ENCODE results near the gene PHLDA3.

PHLDA3 gene

DNA sequence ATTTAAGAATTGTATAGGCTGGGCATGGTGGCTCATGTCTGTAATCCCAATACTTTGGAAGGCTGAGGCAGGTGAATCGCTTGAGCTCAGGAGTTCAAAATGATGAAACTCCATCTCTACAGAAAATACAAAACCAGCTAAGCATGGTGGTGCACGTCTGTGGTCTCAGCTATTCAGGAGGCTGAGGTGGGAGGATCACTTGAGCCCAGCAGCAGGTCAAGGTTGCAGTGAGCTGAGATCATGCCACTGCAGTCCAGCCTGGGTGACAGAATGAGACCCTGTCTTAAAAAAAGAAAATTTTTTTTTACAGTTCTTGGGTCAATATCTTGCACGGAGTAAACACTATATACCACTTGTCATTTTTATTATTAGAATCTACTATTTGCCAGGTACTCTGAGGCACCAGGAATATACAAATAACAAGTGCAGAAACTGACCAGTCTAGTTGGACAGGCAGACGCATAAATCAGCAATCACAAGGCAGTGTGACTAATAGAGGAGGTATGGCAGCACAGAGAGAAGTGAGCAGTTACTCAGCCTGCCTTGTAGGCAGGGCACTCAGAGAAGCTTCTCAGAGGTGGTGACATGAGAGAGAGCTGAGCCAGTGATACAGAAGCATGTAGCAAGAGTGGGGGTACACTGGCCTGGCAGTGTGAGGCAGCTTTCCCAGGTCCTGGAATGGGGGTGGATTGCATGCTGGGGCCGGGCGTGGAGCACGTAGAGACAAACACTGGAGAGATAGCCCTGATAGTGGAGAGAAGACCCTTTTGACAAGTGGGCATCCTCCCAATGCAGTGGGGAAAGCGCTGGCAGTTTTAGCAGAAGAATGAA lies 8.0 kb downstream of the PHLDA3 start:
- Histone ChIP-seq H3K36me3 (ENCODE audit: insufficient read depth, low read length) (no peaks in the 10 kb centered on the region), H3K4me1 (ENCODE audit: control insufficient read depth, insufficient read depth, low read length, unreplicated experiment) (peaks cover 56% of the 10 kb centered on the region), H2AFZ (ENCODE audit: low read length, unreplicated experiment) (no peak overlapping the region), H3K27me3 (ENCODE audit: insufficient read depth, low read length) (no peaks in the 10 kb centered on the region), H3K4me3 (ENCODE audit: low read depth, low read length) (peak overlapping the region; percentile 8; the same call in 1 of the 2 replicates), H3K79me2 (ENCODE audit: control insufficient read depth, insufficient read depth, low read length, unreplicated experiment) (peaks cover 5% of the 10 kb centered on the region), H3K27ac (ENCODE audit: low read depth, low read length) (peak overlapping the region; percentile 94)

DNA sequence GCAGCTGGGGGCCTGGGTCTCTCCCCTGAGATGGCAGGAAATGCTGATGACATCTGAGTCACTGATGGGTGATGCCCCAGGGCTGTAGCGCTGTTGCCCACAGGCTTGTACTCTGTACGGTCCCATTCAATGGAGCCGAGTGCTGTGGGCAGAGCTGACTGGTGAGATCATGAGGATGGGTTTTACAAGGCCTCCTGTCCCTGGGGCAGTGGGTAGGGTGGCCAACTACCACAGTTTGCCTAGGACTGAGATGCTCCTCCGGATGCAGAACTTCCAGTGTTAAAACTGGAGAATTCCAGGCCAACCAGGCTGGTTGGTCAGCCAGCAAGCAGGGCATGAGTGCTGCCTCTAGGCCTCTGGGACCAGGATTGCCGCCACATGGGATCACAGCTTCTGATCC lies 9.2 kb downstream of the PHLDA3 start:
- no peak overlapping the region for H3K27ac ChIP-seq (ENCODE audit: low read depth, low read length)
- H3K4me3 ChIP-seq (ENCODE audit: low read depth, low read length), result no peak overlapping the region
- no peaks in the 10 kb centered on the region for H3K36me3 ChIP-seq (ENCODE audit: insufficient read depth, low read length)
- no peaks in the 10 kb centered on the region for H3K27me3 ChIP-seq (ENCODE audit: insufficient read depth, low read length)
- H3K79me2 ChIP-seq (ENCODE audit: control insufficient read depth, insufficient read depth, low read length, unreplicated experiment), result no peaks in the 10 kb centered on the region
- peaks cover 63% of the 10 kb centered on the region for H3K4me1 ChIP-seq (ENCODE audit: control insufficient read depth, insufficient read depth, low read length, unreplicated experiment)
- no peak overlapping the region for H2AFZ ChIP-seq (ENCODE audit: low read length, unreplicated experiment)

DNA sequence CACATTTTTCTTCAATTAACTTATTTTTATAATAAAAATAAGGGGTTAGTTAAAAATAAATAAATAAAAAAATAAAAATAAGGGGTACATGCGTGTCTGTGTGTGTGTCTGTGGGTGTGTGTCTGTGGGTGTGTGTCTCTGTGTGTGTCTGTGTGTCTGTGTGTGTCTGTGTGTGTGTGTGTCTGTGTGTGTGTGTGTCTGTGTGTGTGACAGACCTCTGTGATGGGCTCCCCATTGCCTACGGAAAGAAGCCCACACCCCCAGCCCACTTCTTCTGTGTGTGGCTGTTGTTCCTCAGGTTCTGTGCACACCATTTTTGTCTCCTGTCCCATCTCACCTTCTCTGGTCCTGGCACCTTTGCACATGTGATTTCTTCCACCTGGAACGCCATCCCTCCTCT lies 9.9 kb downstream of the PHLDA3 start:
- H3K27ac ChIP-seq (ENCODE audit: low read depth, low read length), result no peak overlapping the region
- no peak overlapping the region for H2AFZ ChIP-seq (ENCODE audit: low read length, unreplicated experiment)
- no peaks in the 10 kb centered on the region for H3K27me3 ChIP-seq (ENCODE audit: insufficient read depth, low read length)
- H3K4me1 ChIP-seq (ENCODE audit: control insufficient read depth, insufficient read depth, low read length, unreplicated experiment), result peaks cover 70% of the 10 kb centered on the region
- no peak overlapping the region for H3K4me3 ChIP-seq (ENCODE audit: low read depth, low read length)
- H3K36me3 ChIP-seq (ENCODE audit: insufficient read depth, low read length), result no peaks in the 10 kb centered on the region
- no peaks in the 10 kb centered on the region for H3K79me2 ChIP-seq (ENCODE audit: control insufficient read depth, insufficient read depth, low read length, unreplicated experiment)

- Histone ChIP-seq H3K27me3 (ENCODE audit: insufficient read depth, low read length) (no peaks in the 10 kb centered on the region), H3K36me3 (ENCODE audit: insufficient read depth, low read length) (no peaks in the 10 kb centered on the region), H2AFZ (ENCODE audit: low read length, unreplicated experiment) (peak overlapping the region; percentile 33), H3K4me3 (ENCODE audit: low read depth, low read length) (peak overlapping the region; percentile 44), H3K4me1 (ENCODE audit: control insufficient read depth, insufficient read depth, low read length, unreplicated experiment) (peaks cover 73% of the 10 kb centered on the region), H3K27ac (ENCODE audit: low read depth, low read length) (peak overlapping the region; percentile 84), H3K79me2 (ENCODE audit: control insufficient read depth, insufficient read depth, low read length, unreplicated experiment) (no peaks in the 10 kb centered on the region)
Measured at GRCh38 chr1:201457508-201457960, 11.5 kb downstream of the PHLDA3 start.

DNA sequence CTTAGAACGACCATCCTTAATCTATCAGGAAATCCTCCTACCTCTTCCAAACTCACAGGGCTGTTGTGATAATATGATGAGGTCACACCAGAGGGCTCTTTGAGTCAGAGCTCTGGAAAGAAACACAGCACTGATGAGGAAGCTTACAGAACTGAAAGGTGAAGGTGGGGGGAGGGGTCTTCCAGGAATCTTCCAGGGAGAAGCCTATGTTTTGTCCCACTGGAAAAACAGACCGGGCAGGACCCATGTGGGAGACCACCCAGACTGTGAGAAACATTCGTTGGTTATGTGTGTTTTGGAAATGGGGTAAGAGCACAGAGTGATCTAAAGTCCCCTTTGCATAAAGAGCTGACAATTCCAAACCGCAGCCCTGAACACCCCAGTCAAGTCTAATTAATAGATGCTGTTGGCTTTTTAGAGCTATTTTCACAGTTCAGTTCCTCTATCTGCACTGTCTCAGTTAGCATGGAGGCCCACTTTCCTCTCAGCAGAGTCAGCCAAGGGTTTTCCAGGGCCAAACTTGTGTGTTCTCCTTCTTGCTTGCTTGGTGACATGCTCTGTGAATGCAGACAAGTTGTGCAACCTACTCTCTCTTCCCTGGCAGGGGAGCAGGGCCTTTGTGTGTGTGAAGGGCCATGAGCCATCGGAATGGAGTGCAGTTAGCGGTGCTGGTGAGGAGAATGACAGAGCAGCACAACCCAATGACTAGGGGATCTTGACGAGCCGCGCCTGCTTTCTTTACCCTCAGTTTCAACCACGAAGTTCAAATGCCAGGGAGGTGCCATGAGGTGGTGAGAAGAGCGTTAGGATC lies 12.3 kb downstream of the PHLDA3 start:
- peak overlapping the region; percentile 84 for H3K27ac ChIP-seq (ENCODE audit: low read depth, low read length)
- peaks cover 67% of the 10 kb centered on the region for H3K4me1 ChIP-seq (ENCODE audit: control insufficient read depth, insufficient read depth, low read length, unreplicated experiment)
- no peaks in the 10 kb centered on the region for H3K27me3 ChIP-seq (ENCODE audit: insufficient read depth, low read length)
- H2AFZ ChIP-seq (ENCODE audit: low read length, unreplicated experiment), result peak overlapping the region; percentile 33
- H3K79me2 ChIP-seq (ENCODE audit: control insufficient read depth, insufficient read depth, low read length, unreplicated experiment), result no peaks in the 10 kb centered on the region
- H3K36me3 ChIP-seq (ENCODE audit: insufficient read depth, low read length), result no peaks in the 10 kb centered on the region
- peak overlapping the region; percentile 44 for H3K4me3 ChIP-seq (ENCODE audit: low read depth, low read length)

DNA sequence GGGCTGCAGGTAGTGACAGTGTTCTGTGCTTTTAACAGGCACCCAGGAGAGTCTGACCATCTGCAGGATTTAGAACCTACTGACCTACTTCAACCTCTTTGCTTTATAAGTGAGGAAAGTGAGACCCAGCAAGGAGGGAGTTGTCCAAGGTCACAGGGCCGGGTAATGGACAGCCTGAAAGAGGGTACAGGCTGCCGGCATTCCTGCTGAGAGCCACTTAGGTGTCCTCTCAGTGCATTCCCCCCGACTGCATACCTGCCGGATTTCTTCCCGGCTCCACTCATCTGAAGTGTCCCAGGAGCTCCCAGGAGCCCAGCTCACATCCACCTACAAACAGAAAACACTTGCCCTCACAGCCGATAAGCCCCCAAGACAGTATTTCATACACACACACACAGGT lies 13.9 kb downstream of the PHLDA3 start:
- H3K36me3 ChIP-seq (ENCODE audit: insufficient read depth, low read length), result no peaks in the 10 kb centered on the region
- H3K27me3 ChIP-seq (ENCODE audit: insufficient read depth, low read length), result no peaks in the 10 kb centered on the region
- H3K79me2 ChIP-seq (ENCODE audit: control insufficient read depth, insufficient read depth, low read length, unreplicated experiment), result no peaks in the 10 kb centered on the region
- H2AFZ ChIP-seq (ENCODE audit: low read length, unreplicated experiment), result no peak overlapping the region
- no peak overlapping the region for H3K4me3 ChIP-seq (ENCODE audit: low read depth, low read length)
- peaks cover 64% of the 10 kb centered on the region for H3K4me1 ChIP-seq (ENCODE audit: control insufficient read depth, insufficient read depth, low read length, unreplicated experiment)
- H3K27ac ChIP-seq (ENCODE audit: low read depth, low read length), result no peak overlapping the region

DNA sequence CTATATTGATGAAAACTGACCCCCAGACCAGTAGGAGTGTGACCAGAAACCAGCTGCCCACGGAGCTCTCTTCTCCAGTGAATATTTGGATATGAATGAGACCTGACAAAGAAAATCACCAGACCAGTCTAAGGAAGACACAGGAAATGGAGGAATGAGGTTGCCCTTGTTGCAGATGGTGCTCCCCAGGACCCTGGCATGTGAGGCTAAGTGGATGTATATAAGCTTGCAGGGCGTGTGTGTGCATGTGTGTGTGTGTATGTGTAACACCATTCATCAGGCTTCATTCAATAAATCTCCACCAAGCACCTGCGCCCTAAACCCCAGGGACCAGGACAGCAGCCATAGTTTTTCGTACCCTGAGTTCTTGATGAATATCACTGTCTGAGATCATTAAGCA lies 14.4 kb downstream of the PHLDA3 start:
- H2AFZ ChIP-seq (ENCODE audit: low read length, unreplicated experiment), result peak overlapping the region; percentile 22
- H3K27me3 ChIP-seq (ENCODE audit: insufficient read depth, low read length), result no peaks in the 10 kb centered on the region
- peak overlapping the region; percentile 52; the same call in 1 of the 2 replicates for H3K27ac ChIP-seq (ENCODE audit: low read depth, low read length)
- peaks cover 59% of the 10 kb centered on the region for H3K4me1 ChIP-seq (ENCODE audit: control insufficient read depth, insufficient read depth, low read length, unreplicated experiment)
- no peaks in the 10 kb centered on the region for H3K79me2 ChIP-seq (ENCODE audit: control insufficient read depth, insufficient read depth, low read length, unreplicated experiment)
- no peak overlapping the region for H3K4me3 ChIP-seq (ENCODE audit: low read depth, low read length)
- no peaks in the 10 kb centered on the region for H3K36me3 ChIP-seq (ENCODE audit: insufficient read depth, low read length)

DNA sequence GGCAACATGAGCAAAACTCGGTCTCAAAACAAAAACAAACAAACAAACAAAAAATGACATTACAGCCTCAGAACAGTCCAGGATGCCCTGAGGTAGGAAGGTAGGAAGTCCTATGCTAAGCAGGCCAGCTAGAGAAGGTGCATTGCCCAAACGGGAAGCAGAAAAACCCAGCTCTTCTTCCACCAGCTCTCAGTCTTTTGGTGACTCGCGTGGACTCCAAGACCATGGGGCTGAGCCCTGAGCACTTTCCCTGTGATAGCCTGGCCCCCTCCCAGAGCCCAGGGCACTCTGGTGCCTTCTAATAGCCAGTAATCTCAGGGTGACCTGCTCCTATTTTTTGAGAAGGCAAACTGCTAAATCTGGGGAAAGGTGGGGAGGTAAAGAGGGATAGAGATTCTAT lies 16.1 kb downstream of the PHLDA3 start:
- Histone ChIP-seq H3K79me2 (ENCODE audit: control insufficient read depth, insufficient read depth, low read length, unreplicated experiment) (no peaks in the 10 kb centered on the region), H3K27ac (ENCODE audit: low read depth, low read length) (no peak overlapping the region), H3K4me1 (ENCODE audit: control insufficient read depth, insufficient read depth, low read length, unreplicated experiment) (peaks cover 59% of the 10 kb centered on the region), H3K36me3 (ENCODE audit: insufficient read depth, low read length) (no peaks in the 10 kb centered on the region), H3K4me3 (ENCODE audit: low read depth, low read length) (no peak overlapping the region), H3K27me3 (ENCODE audit: insufficient read depth, low read length) (no peaks in the 10 kb centered on the region), H2AFZ (ENCODE audit: low read length, unreplicated experiment) (no peak overlapping the region)

DNA sequence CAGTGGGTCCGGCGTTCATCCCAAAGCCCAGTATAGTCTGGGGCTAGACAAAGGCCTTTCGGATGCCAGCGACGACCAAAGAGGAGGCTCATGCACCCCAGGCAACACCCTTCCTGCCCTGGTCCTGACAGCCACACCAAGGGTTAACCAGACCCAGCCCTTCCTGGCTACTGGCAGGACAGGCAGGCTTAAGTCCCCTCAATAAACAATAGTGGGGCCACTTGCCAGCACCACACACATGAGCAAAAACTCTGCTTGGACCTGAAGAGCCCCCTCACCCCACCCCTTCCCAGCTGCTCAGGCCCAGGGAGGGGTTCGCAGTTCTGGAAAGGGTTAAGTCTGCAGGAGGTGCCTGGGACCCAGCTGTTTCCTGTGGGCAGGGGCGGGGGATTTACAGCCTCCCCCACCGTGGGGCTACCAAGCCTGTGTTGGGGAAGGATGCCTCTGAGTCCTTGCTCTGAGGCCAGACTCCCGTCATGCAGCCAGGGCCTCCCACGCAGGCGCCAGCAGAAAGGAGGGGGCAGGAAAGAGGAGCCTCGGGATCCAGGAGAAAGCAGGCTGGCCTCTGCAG lies 18.2 kb downstream of the PHLDA3 start:
- Histone ChIP-seq H2AFZ (ENCODE audit: low read length, unreplicated experiment) (peak overlapping the region; percentile 55), H3K79me2 (ENCODE audit: control insufficient read depth, insufficient read depth, low read length, unreplicated experiment) (no peaks in the 10 kb centered on the region), H3K27me3 (ENCODE audit: insufficient read depth, low read length) (no peaks in the 10 kb centered on the region), H3K36me3 (ENCODE audit: insufficient read depth, low read length) (no peaks in the 10 kb centered on the region), H3K4me3 (ENCODE audit: low read depth, low read length) (no peak overlapping the region), H3K27ac (ENCODE audit: low read depth, low read length) (peak overlapping the region; percentile 45), H3K4me1 (ENCODE audit: control insufficient read depth, insufficient read depth, low read length, unreplicated experiment) (peaks cover 41% of the 10 kb centered on the region)

DNA sequence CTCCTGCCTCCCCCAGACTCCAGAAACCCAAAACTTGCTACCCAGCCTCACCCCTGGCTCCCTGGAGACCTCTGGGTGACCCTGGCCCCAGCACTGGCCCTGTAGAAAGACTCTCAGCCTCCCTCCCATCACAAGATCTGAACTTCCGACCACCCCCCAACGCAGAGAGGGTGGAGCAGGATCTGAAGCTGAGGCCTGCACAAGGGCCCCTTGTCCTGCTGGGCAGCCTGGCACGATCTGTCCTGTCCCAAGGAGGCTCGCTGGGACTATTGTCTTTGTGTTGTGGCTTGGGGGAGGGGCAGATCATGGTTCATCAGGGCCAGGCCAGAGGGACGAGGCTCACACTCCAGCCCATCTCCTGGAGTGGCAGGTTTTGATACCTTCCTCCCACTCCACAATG lies 20.0 kb downstream of the PHLDA3 start:
- H3K27ac ChIP-seq (ENCODE audit: low read depth, low read length), result no peak overlapping the region
- H2AFZ ChIP-seq (ENCODE audit: low read length, unreplicated experiment), result no peak overlapping the region
- H3K4me3 ChIP-seq (ENCODE audit: low read depth, low read length), result no peak overlapping the region

More for the DNA sequence above, 20.0 kb downstream of the PHLDA3 start:
- Histone ChIP-seq H3K36me3 (ENCODE audit: insufficient read depth, low read length) (no peaks in the 10 kb centered on the region), H3K4me1 (ENCODE audit: control insufficient read depth, insufficient read depth, low read length, unreplicated experiment) (peaks cover 27% of the 10 kb centered on the region), H3K79me2 (ENCODE audit: control insufficient read depth, insufficient read depth, low read length, unreplicated experiment) (no peaks in the 10 kb centered on the region), H3K27me3 (ENCODE audit: insufficient read depth, low read length) (no peaks in the 10 kb centered on the region)

Data from ACC112 (cell line).